PFSK-1 (cell line): ENCODE measurements around the gene VTI1A.

Experiments
- POLR2AphosphoS5 ChIP-seq: IDR thresholded peaks from 2 replicates; pipeline ENCODE4 v1.6.1; 2012; ENCODE audit warnings: low read depth, mild to moderate bottlenecking, control low read depth, low read length, moderate library complexity
- SIN3A ChIP-seq: IDR thresholded peaks from 2 replicates; pipeline ENCODE4 v1.6.1; 2012; ENCODE audit warnings: mild to moderate bottlenecking, low read length, moderate library complexity, borderline replicate concordance; ENCODE audit not compliant: insufficient read depth
- TAF1 ChIP-seq: IDR thresholded peaks from 2 replicates; pipeline ENCODE4 v1.6.1; 2012; ENCODE audit warnings: low read length, control low read depth, borderline replicate concordance; ENCODE audit not compliant: insufficient read depth

GRCh38 chr10:112801004-112801403 lies 354.0 kb downstream of the VTI1A start:
- no peak for TF ChIP-seq POLR2AphosphoS5
- no peak for TF ChIP-seq SIN3A
- no peak for TF ChIP-seq TAF1
